ENCODE data around the gene RPL12.

The RPL12 gene

GRCh38 chr9:127450830-127451607, at the start of gene RPL12, which contains the start of gene LRSAM1:
TSS of gene RPL12 (minus strand) at chr9:127451406. CDS start at chr9:127451317, 89 bp downstream.
TSS of gene LRSAM1 (plus strand) at chr9:127451510. CDS start at chr9:127454528, 3,018 bp downstream.
- peak; percentile 99 for DNase-seq (ENCODE audit: low read depth)

- DNase-seq (ENCODE audit: low read depth) = no peak
Measured at GRCh38 chr9:127500862-127501261, 49.7 kb upstream of the RPL12 start.

DNA sequence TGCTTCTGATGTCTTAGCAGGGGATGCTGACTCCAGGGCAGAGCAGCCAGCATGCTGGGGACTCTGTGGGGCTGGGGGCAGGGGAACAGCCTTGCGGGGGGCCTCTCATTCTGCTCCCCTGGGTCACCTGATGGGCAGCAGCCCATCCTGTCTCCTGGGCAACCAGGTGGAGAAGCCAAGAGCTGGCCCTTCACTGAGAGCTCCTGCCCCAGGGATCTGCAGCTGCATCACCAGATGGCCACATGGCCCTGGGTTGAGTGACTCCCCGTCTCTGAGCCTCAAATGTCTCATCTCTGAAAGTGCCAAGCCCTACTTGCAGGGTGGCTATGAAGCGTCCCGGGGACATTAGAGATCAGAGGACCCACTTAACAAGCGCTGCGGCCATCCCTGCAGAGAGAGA, 49.2 kb upstream of the RPL12 start:
- no peak for DNase-seq (ENCODE audit: low read depth)

DNA sequence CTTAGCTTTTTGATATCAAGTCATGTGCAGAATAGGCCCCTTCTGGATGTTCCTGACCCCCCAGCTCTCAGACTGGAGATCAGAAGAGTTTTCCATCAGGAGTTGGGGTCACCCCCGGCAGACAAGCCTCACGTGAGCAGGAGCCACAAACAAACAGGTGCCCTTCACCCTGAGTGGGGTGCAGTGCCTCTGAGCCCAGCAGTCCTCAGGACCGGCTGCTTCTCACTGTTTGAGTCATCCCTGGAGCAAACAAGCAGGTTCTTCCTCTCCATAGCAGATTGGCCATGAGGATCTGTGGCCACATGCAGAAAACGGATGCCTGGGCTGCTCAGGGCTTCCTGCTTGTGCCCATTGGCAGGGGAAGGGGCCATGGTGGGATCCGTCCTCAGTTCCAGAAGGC, 47.1 kb upstream of the RPL12 start:
- no peak for DNase-seq (ENCODE audit: low read depth)

GRCh38 chr9:127497656-127498290, 46.6 kb upstream of the RPL12 start:
- DNase-seq (ENCODE audit: low read depth) = no peak

- DNase-seq (ENCODE audit: low read depth) = no peak
Measured at GRCh38 chr9:127496974-127497373, 45.8 kb upstream of the RPL12 start.

- DNase-seq (ENCODE audit: low read depth) = no peak
Measured at GRCh38 chr9:127495884-127496555, 44.8 kb upstream of the RPL12 start.

GRCh38 chr9:127494304-127494702, 43.1 kb upstream of the RPL12 start:
- no peak for DNase-seq (ENCODE audit: low read depth)

- no peak for DNase-seq (ENCODE audit: low read depth)
Measured at GRCh38 chr9:127493592-127494303, 42.5 kb upstream of the RPL12 start.

DNA sequence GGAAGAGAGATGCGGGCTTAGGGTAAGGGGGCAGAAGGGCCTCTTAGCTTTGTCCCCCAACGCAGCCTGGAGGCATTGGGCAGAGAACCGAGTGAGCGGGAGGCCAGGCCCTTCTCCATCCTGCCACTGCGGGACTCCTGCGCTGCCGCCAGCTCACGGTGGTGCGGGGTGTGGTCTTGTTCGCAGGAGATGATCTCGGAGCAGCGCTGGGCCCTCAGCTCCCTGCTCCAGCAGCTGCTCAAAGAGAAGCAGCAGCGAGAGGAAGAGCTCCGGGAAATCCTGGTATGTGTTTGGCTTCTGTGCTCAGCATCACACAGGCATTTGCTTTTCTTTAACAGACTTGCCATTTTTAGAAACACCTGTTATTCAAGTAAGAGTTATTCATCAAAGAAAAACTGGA, 41.4 kb upstream of the RPL12 start:
- no peak for DNase-seq (ENCODE audit: low read depth)

DNA sequence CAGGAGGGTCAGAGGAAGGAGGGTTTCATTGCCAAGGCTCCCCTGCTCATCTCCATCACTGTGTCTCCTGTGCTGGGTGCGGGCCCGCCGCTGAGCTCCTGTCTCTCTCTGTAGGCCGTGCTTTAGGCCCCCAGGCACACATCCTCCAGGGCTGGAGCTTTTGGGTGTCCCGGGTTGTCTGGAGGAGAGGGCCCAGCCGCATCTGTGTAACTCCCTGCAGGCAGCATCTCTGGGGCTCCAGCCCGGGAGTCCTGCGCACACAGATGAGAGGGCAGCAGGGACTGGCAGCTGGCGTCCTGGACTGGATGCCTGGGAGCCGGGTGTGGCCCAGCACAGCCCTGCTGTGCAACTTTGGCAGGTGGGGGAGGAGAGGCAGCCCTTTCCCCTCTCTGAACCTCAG, 40.3 kb upstream of the RPL12 start:
- DNase-seq (ENCODE audit: low read depth) = no peak

GRCh38 chr9:127490535-127491230, 39.5 kb upstream of the RPL12 start:
- DNase-seq (ENCODE audit: low read depth) = no peak

DNA sequence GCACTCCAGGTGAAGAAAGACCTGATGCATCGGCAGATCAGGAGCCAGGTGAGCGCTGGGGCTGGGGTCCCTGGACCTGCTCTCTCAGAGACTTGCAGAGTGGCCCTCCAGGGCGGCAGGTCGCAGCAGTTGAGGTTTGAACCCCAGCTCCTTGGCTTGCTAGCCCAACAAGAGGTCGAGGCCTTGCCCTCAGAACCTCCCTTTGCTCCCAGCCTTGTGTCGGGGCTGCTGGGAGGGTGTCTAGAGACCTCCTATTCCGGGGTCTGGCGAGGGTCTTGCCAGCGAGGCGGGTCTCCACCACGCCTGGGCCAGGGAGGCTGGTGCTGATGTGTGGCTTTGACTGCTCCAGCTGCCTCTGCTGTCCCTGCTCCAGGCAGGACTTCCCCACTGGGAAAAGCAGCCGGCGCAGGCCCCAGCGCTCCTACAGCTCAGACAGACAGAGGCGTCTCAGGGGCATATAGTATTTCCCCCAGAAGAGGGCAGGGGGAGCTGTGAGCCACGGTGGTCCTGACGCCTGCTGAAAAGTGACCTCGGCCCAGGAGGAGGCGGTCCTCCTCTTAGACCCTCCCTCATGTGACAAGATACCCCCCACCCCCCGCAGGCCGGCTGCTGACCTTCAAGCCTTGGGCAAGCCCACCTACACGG, 38.4 kb upstream of the RPL12 start:
- no peak for DNase-seq (ENCODE audit: low read depth)

DNA sequence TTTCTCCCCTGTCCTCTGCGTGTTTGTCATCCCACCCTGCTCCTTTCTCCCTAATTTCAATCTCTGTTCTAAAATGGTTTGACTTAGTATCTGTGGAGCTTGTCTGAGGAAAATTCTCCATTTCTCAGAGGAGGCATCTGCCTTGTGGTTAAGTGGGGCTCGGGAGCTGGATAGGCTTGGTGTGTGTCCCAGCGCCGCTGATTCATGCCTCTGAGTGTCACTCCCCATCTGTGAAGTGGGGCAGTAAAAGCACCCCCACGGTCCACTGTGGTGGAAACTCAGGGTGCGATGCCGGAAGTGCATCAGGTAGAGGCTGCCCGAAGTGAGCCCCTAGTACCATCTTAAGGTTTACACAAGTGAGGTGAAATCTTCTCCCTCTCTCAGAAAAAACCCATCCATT, 37.7 kb upstream of the RPL12 start:
- DNase-seq (ENCODE audit: low read depth) = no peak

DNA sequence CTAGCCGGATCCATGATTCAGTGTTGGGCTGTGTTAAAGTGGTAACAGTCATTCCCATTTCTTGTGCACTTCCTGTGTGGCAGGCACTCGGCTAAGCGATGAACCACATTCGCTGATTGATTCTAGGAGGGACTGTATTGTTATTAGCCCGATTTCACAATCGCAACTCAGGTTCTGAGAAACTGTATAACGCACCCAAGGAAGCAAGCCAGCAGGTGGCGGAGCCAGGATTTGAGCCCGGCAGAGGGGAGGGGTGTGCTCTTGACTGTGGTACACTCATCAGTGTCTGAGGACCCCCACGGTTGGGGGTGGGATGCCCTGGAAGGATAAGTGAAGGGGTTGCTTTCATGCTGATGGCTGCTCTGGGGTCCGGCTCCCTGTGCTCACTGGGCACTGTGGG, 34.8 kb upstream of the RPL12 start:
- no peak for DNase-seq (ENCODE audit: low read depth)

DNA sequence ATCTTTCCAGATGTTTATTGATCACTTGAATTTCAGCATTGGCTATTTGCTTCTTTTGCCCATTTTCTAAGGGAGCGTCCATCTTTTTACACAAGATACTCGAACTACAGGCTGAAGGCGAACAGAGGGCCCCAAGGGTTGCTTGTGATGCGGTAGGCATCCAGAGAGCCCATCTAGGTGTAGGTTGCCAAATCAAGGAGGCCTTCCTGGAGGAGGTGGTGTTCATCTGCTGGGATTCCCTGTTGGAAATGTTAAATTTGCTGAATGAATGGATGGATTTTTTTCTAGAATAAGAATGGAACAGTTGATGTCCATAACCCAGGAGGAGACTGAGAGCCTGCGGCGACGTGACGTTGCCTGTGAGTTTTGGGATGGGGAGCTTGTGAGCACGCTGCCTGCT, 31.5 kb upstream of the RPL12 start:
- DNase-seq (ENCODE audit: low read depth) = no peak

DNA sequence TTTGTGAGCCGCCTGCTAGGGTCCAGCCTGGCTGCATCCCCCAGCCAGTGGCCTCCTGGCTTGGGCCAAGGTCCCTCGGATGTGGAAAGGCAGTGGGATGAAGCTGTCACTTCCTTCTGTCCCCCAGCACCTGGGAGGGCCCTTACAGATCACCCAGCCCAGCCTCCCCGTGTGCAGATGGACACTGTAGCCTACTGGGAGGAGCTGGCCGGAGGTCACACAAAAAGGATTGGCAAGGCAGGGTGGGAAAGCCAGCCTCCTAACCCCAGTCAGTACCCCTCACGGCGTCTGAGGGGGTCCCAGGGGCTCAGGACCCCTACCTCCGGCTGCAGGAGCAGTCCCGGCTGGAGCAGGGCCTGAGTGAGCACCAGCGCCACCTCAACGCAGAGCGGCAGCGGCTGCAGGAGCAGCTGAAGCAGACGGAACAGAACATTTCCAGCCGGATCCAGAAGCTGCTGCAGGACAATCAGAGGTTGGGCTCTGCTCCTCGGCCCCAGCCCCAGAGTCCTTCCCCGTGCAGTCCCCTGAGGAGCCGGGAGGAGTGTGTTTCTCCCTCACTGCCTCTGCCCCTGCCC, 28.4 kb upstream of the RPL12 start:
- DNase-seq (ENCODE audit: low read depth) = no peak

DNA sequence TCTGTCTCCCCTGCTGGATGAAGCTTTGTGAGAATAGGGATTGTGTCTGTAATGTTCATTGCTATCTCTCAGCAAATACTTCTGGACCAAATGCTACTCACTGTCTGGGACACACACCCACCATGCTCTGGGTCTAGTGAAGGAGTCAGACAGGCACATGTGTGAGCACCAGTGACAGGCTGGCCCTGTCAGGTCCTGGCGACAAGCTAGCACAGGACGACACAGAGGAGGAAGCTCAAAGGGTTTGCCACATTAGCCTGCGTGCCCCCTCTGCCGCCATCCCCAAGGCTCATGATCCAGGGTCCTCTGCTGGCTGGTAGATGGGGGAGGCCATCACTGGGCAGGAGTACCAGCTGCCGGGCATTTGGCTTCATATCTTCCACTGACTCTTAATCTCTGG, 23.4 kb upstream of the RPL12 start:
- DNase-seq (ENCODE audit: low read depth) = no peak

DNA sequence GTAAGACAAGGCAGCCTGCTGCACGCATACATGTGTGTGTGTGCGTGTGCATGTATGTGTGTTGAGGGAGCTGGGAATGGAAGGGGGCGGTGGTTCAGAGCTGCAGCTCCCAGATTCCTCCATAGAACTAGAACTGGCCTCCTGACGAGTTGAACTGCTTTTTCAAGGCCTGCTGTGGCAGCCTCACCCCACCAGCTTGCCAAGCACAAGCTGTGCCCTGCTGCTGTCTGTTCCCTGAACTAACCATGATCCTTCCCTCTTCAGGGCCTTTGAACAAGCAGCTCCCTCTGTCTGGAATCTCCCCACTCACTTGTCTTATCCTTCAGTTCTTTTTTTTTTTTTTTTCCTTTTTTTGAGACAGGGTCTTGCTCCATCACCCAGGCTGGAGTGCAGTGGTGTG, 22.7 kb upstream of the RPL12 start:
- no peak for DNase-seq (ENCODE audit: low read depth)

- no peak for DNase-seq (ENCODE audit: low read depth)
Measured at GRCh38 chr9:127473501-127473900, 22.3 kb upstream of the RPL12 start.

DNA sequence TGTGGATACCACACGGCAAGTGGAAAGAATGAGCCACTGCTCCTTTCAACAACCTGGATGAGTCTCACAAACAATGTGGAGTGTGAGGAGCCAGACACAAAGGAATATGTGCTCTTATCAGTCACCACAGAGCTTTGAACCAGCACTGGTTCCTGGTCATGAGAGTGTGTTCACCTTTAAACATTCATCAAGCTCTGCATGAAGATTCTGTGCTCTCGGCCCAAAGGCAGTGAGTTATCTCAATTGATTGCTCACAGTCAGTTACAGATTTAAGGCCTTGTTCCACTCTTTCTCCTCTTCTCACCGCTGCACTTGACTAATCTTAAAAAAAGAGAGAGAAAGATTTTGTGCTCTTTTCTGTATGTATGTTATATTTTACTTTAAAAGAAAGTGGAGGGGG, 19.5 kb upstream of the RPL12 start:
- DNase-seq (ENCODE audit: low read depth) = no peak

All from stimulated activated CD8-positive, alpha-beta memory T cell treated with anti-CD3 and anti-CD28 coated beads, Interleukin-15, amount 100 ng/mL, for 1 hour (primary cell).